Islet precursor cell (in vitro differentiated cells): ENCODE data around the gene DNAJB13.
A peak's percentile ranks its signal among the peaks of the same experiment; 100 is the strongest.
"Not testable (repeated sequence)": the region's sequence is repeated elsewhere in the genome, so short reads cannot be mapped to it uniquely, and the experiment has no call there.

Experiments
- DNase-seq: peaks from one replicate; pipeline ENCODE4 v3.0.0-alpha.2; 2018

Gene DNAJB13

GRCh38 chr11:73950869-73951710 lies at the start of gene DNAJB13:
Gene DNAJB13 (plus strand): TSS chr11:73951026. CDS start chr11:73951070, 44 bp downstream.
- DNase-seq: peak; percentile 86

GRCh38 chr11:73902303-73902702 lies 48.5 kb upstream of the DNAJB13 start:
- no peak for DNase-seq

- DNase-seq: peak; percentile 65
Observed at GRCh38 chr11:73907191-73907590, 43.6 kb upstream of the DNAJB13 start.

- DNase-seq: no peak
Observed at GRCh38 chr11:73912026-73912425, 38.8 kb upstream of the DNAJB13 start.

- DNase-seq: no peak
Observed at GRCh38 chr11:73913472-73913871, 37.4 kb upstream of the DNAJB13 start.

GRCh38 chr11:73914284-73914683 lies 36.5 kb upstream of the DNAJB13 start:
- no peak for DNase-seq

- no peak for DNase-seq
Observed at GRCh38 chr11:73916435-73916834, 34.4 kb upstream of the DNAJB13 start.

GRCh38 chr11:73921180-73921579 lies 29.6 kb upstream of the DNAJB13 start:
- no peak for DNase-seq

GRCh38 chr11:73929388-73929787 lies 21.4 kb upstream of the DNAJB13 start:
- DNase-seq: no peak

GRCh38 chr11:73931039-73931645 lies 19.7 kb upstream of the DNAJB13 start:
- DNase-seq: peak; percentile 81

GRCh38 chr11:73931951-73932350 lies 18.9 kb upstream of the DNAJB13 start:
- DNase-seq: no peak

- no peak for DNase-seq
Observed at GRCh38 chr11:73932781-73933180, 18.0 kb upstream of the DNAJB13 start.

GRCh38 chr11:73936047-73936446 lies 14.8 kb upstream of the DNAJB13 start:
- not testable (repeated sequence) for DNase-seq

- DNase-seq: no peak
Observed at GRCh38 chr11:73939096-73939495, 11.7 kb upstream of the DNAJB13 start.

- DNase-seq: peak; percentile 20
Observed at GRCh38 chr11:73940801-73941570, 9.8 kb upstream of the DNAJB13 start.

GRCh38 chr11:73942010-73942409 lies 8.8 kb upstream of the DNAJB13 start:
- DNase-seq: peak; percentile 14

GRCh38 chr11:73944085-73944484 lies 6.7 kb upstream of the DNAJB13 start:
- peak; percentile 11 for DNase-seq

GRCh38 chr11:73944901-73945300 lies 5.9 kb upstream of the DNAJB13 start:
- peak; percentile 15 for DNase-seq

GRCh38 chr11:73945396-73945795 lies 5.4 kb upstream of the DNAJB13 start:
- peak; percentile 7 for DNase-seq

- peak; percentile 7 for DNase-seq
Observed at GRCh38 chr11:73946798-73947458, 3.9 kb upstream of the DNAJB13 start.

- DNase-seq: peak; percentile 29
Observed at GRCh38 chr11:73949246-73949645, 1.6 kb upstream of the DNAJB13 start.

- no peak for DNase-seq
Observed at GRCh38 chr11:73949912-73950311, 914 bp upstream of the DNAJB13 start.

GRCh38 chr11:73951797-73952196 lies 971 bp downstream of the DNAJB13 start:
- DNase-seq: no peak
